HG03060 (cell line): ENCODE results near the gene DIP2C.
"Not testable (repeated sequence)": the region's sequence is repeated elsewhere in the genome, so short reads cannot be mapped to it uniquely, and the experiment has no call there.

Experiments used
- ATAC-seq: cut with Tn5 transposase; IDR thresholded peaks from one replicate; pipeline ENCODE4 v1.9.1; 2021; ENCODE audit warnings: low read depth, moderate number of reproducible peaks; ENCODE audit not compliant: unreplicated experiment

Gene DIP2C

DNA sequence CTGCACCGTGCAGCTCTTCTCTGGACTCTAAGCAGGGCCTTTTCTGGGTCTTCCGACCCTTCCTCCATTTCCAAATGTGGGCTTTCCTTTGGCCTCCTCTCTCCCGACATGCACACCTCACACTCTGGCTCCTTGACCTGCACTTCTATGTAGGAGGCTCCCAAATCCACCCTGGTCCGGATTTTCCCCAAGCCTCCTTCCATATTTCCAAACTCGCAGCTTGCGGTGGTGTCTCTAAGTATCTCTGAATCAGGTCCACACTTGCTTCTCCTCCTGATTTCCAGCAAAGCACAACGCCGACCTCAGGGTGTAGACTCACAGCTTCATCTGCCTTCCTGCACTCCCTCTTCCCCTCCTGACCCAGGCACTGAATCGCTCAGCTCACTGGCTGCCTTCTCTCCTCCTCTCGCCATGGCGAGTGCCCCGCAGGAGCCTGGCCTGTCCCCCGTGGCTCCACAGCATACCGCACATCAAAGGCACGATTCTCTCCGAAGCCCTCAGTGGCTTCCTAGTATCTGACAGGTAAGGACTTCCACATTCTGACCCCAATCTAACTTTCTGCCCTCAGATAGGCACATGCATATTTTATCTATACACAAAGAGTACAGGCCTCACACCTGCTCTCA is 27.8 kb downstream of the DIP2C start:
- ATAC-seq: no peak

GRCh38 chr10:660970-661596 is 28.4 kb downstream of the DIP2C start:
- ATAC-seq: no peak

- ATAC-seq: no peak
These were observed 29.0 kb downstream of the DIP2C start for GRCh38 chr10:660413-660969.

DNA sequence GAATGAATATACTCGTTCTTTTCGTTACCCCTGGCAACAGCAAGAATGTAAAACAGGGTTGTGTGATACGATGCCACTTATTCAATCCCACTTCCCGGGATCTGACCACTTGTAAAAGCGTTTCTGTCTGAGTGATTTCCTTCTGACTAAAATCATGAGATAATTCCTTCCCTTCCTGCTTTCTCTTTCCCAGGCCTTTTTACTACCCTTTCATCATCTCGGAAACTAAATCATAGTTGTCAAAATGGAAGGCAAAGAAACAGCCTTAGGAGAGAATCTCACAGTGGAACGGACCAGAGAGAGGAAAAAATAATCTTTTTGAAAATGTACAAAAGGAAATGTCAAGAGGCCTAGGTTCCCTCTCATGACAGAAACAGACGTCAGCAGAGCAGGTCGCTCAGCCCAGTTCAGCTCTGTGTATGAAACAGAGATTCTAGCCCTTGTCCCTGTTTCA is 29.8 kb downstream of the DIP2C start:
- no peak for ATAC-seq

DNA sequence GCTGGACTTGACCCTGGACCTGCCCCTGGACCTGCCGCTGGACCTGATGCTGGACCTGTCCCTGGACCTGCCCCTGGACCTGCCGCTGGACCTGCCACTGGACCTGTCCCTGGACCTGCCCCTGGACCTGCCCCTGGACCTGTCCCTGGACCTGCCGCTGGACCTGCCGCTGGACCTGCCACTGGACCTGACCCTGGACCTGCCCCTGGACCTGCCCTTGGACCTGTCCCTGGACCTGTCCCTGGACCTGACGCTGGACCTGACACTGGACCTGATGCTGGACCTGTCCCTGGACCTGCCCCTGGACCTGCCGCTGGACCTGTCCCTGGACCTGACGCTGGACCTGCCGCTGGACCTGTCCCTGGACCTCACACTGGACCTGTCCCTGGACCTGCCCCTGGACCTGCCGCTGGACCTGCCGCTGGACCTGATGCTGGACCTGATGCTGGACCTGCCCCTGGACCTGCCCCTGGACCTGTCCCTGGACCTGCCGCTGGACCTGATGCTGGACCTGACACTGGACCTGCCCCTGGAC is 31.6 kb downstream of the DIP2C start:
- ATAC-seq: not testable (repeated sequence)

- no peak for ATAC-seq
These were observed 32.6 kb downstream of the DIP2C start for GRCh38 chr10:656883-657282.

DNA sequence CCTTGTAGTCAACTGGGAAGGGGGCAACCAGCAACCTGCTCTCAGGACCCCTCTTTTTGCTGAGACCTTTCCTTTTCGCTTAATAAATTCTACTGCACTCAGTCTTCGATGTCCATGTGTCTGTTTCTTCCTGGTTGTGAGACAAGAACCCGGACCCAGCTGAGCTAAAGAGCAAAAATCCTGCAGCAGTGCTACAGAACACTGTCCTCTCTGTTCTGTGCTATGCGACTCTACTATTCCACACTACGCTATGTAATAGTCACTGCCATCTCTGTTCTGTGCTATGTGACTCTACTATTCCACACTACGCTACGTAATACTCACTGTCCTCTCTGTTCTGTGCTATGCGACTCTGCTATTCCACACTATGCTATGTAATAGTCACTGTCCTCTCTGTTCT is 34.3 kb downstream of the DIP2C start:
- no peak for ATAC-seq

DNA sequence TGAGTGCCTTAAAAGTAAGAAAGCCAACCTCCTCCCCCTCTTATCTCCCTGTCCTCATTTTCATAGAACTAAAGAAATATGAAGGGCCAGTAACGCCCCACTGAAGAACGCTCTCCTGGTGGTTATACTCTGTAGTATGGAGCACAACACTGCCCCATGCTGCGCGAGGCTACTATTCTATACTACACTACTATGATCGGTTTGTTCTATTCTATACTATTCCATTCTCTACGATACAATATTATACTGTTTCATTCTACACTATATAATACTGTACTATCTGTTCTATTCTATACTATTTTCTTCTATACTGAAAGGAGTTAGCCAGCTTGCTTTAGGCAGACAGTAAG is 34.8 kb downstream of the DIP2C start:
- no peak for ATAC-seq

GRCh38 chr10:653991-654646 is 35.3 kb downstream of the DIP2C start:
- ATAC-seq: no peak

- not testable (repeated sequence) for ATAC-seq
These were observed 36.5 kb downstream of the DIP2C start for GRCh38 chr10:652832-653459.

DNA sequence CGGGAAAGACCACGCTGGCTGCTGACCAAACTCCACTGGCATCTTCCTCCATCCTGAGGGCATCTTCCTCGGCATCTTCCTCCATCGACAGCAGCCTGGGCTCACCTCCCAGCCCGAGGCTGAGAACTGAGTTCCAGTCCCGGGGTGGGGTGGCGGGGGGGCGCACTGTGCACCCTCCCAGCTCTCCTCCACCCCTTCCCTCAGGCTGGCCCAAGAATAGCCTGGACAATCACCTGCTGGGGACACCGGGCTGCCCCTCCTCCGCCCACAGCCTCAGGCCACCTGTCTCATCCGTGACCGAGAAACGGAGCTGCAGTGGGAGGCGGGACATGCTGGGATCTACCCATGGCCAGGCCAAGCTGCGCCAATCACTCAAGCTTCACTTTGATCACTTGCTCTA is 37.2 kb downstream of the DIP2C start:
- no peak for ATAC-seq

GRCh38 chr10:651692-652091 is 37.8 kb downstream of the DIP2C start:
- ATAC-seq: no peak

GRCh38 chr10:650886-651615 is 38.4 kb downstream of the DIP2C start:
- no peak for ATAC-seq

DNA sequence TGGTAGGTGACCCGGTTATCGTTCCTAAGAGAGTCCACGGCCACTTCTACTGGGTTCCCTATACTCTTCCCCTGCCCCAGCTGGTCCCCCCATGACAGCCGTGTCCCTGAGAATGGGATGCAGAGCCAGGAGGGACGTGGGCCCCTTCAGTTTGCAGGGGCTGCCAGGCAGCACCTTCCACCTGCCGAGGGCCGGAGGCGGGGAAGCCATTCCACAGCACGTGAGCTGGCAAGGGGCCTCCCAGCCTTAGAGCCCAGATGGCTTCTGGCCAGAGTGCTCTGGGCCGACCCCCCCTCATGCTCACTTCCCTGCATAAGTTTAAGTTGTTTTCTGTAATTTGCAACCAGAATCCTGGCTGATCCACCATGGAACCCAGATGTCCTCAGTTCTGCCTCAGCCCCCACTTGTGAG is 39.0 kb downstream of the DIP2C start:
- no peak for ATAC-seq

- no peak for ATAC-seq
These were observed 39.5 kb downstream of the DIP2C start for GRCh38 chr10:649798-650440.

- ATAC-seq: no peak
These were observed 40.0 kb downstream of the DIP2C start for GRCh38 chr10:649445-649797.

DNA sequence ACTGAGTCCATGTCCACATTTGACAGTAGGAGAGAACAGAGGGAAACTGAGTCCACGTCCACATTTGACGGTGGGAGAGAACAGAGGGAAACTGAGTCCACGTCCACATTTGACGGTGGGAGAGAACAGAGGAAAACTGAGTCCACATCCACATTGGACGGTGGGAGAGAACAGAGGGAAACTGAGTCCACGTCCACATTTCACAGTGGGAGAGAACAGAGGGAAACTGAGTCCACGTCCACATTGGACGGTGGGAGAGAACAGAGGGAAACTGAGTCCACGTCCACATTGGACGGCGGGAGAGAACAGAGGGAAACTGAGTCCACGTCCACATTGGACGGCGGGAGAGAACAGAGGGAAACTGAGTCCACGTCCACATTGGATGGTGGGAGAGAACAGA is 42.4 kb downstream of the DIP2C start:
- ATAC-seq: not testable (repeated sequence)

- ATAC-seq: no peak
These were observed 43.3 kb downstream of the DIP2C start for GRCh38 chr10:646118-646524.

DNA sequence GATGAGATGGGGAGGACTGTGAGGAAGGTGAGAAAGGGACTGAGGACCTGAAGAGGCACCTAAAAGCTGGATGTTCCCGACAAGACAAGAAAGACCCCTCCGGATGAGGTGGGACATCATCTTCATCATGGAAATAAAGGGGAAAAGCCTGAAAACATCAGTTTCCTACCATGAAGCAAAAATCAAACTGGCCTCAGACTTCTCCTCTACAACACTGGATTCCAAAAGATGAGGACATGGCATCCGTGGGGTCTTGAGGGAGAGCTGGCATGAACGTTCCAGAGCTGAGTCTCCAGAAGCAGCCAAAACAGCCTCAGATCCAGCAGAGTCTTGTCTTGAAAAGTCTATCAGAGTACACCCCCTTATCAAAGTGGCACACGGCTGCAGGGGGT is 44.5 kb downstream of the DIP2C start:
- ATAC-seq: no peak
